Ascending aorta (tissue), 2 donors: ENCODE measurements around the gene EBF3. TPM values are rescaled to one million over a fixed set of nuclear protein-coding genes. Genes with fewer than 3 reads are reported as not detected.
A peak's percentile ranks its signal among the peaks of the same experiment; 100 is the strongest.

Experiments
- DNase-seq, 2 donors: peaks; one replicate each; pipeline ENCODE4 v3.0.0-alpha.2; 2019; ENCODE audit warnings: low spot score in 2 of 2
- H3K27ac ChIP-seq, 2 donors: fragments of 200-600 bp; sonication (generic); one replicate each; pipeline ENCODE4 v1.5.1; 2016 to 2017; ENCODE audit warnings: mild to moderate bottlenecking in 1 of 2
- H3K27me3 ChIP-seq: fragments of 200-600 bp; sonication (generic); one replicate; pipeline ENCODE4 v1.5.1; 2017
- H3K36me3 ChIP-seq, 2 donors: fragments of 200-600 bp; sonication (generic); one replicate each; pipeline ENCODE4 v1.5.1; 2016
- H3K4me1 ChIP-seq, 2 donors: fragments of 200-600 bp; sonication (generic); one replicate each; pipeline ENCODE4 v1.5.1; 2016 to 2017; ENCODE audit warnings: mild to moderate bottlenecking in 1 of 2
- H3K4me3 ChIP-seq, 2 donors: fragments of 200-600 bp; sonication (generic); one replicate each; pipeline ENCODE4 v1.5.1; 2016 to 2017; ENCODE audit warnings: mild to moderate bottlenecking in 1 of 2
- H3K9me3 ChIP-seq, 2 donors: fragments of 200-600 bp; sonication (generic); one replicate each; pipeline ENCODE4 v1.5.1; 2016
- CTCF ChIP-seq, 3 experiments: fragments of 200-600 bp in 2 of 3; fragments of 450-650 bp in 1 of 3; sonication (generic) in 2 of 3; IDR thresholded peaks; one replicate each; pipeline ENCODE4 v1.5.1; 2016 to 2019; ENCODE audit warnings: antibody characterized with exemption in 3 of 3, mild to moderate bottlenecking in 1 of 3, moderate library complexity in 1 of 3
- intact Hi-C: fragments of 100-400 bp; cut with DNase I; formaldehyde crosslinking; loops from one replicate; pipeline ENCODE4 v1.15.1; 2023
- total RNA-seq: library from RNA; depleted of rRNA; stranded (reverse); fragments of >200 nt; gene quantifications from one replicate; pipeline ENCODE4 v1.1.0, GENCODE V29; 2016

Gene EBF3
- 20.2 TPM for total RNA-seq

GRCh38 chr10:129963641-129964501 is at the start of gene EBF3:
Gene EBF3 (minus strand): TSS chr10:129964274. CDS start chr10:129963768, 506 bp downstream.
- intact Hi-C loops = loop anchor here (2.0 to 5.0 kb wide), 4 partner anchors 147 to 867 kb away; partner anchors contain the start of genes C10orf143, GLRX3 and MGMT
- Histone ChIP-seq H3K27me3 (peaks cover 60% of the 10 kb centered on the region), H3K4me1 (peaks cover 10 to 16% of the 10 kb centered on the region in 2 donors), H3K9me3 (no peaks in the 10 kb centered on the region), H3K4me3 (peak within 1 kb of the TSS; percentile 70 to 84), H3K36me3 (no peaks in the 10 kb centered on the region), H3K27ac (peak within 1 kb of the TSS; percentile 48 to 54)
- DNase-seq = peak in 1 of 2 donors; percentile 84
- no peak for TF ChIP-seq CTCF (IDR thresholded peaks at IDR 0.05)

- TF ChIP-seq CTCF (IDR thresholded peaks at IDR 0.05) = no peak
- Histone ChIP-seq H3K4me1 (no peaks in the 10 kb centered on the region), H3K27ac (no peak overlapping the region), H3K9me3 (no peaks in the 10 kb centered on the region), H3K27me3 (no peaks in the 10 kb centered on the region), H3K4me3 (no peak overlapping the region), H3K36me3 (no peaks in the 10 kb centered on the region)
- intact Hi-C loops = no loop called here
- no peak for DNase-seq
Observed at GRCh38 chr10:130013335-130014262, 49.5 kb upstream of the EBF3 start.

- H3K27me3 ChIP-seq = no peaks in the 10 kb centered on the region
Observed at GRCh38 chr10:130012129-130012528, 48.1 kb upstream of the EBF3 start.

GRCh38 chr10:130010653-130011052 is 46.6 kb upstream of the EBF3 start:
- DNase-seq = no peak
- intact Hi-C loops = no loop called here
- Histone ChIP-seq H3K9me3 (no peaks in the 10 kb centered on the region), H3K4me3 (no peak overlapping the region), H3K4me1 (no peaks in the 10 kb centered on the region), H3K27ac (no peak overlapping the region), H3K36me3 (no peaks in the 10 kb centered on the region), H3K27me3 (no peaks in the 10 kb centered on the region)
- no peak for TF ChIP-seq CTCF (IDR thresholded peaks at IDR 0.05)

More at GRCh38 chr10:130012129-130012528, 48.1 kb upstream of the EBF3 start:
- DNase-seq = no peak
- H3K27ac ChIP-seq = no peak overlapping the region
- no peak overlapping the region for H3K4me3 ChIP-seq
- TF ChIP-seq CTCF (IDR thresholded peaks at IDR 0.05) = no peak
- H3K4me1 ChIP-seq = no peaks in the 10 kb centered on the region
- no peaks in the 10 kb centered on the region for H3K36me3 ChIP-seq
- intact Hi-C loops = no loop called here
- no peaks in the 10 kb centered on the region for H3K9me3 ChIP-seq

GRCh38 chr10:130009228-130009627 is 45.2 kb upstream of the EBF3 start:
- no peaks in the 10 kb centered on the region for H3K4me1 ChIP-seq
- H3K27ac ChIP-seq = no peak overlapping the region
- H3K36me3 ChIP-seq = no peaks in the 10 kb centered on the region
- no peaks in the 10 kb centered on the region for H3K27me3 ChIP-seq
- H3K4me3 ChIP-seq = no peak overlapping the region
- intact Hi-C loops = no loop called here
- no peak for DNase-seq
- no peak for TF ChIP-seq CTCF (IDR thresholded peaks at IDR 0.05)
- H3K9me3 ChIP-seq = no peaks in the 10 kb centered on the region
